KOPT-K1 (cell line): Measurements from ENCODE around the gene GNAO1.

ENCODE experiments used
- H3K27ac ChIP-seq: fragments of 200-600 bp; sonication (generic); 2 replicates; pipeline ENCODE4 v1.5.1; 2016; ENCODE audit warnings: antibody characterized with exemption, mild to moderate bottlenecking, low read depth, low read length; ENCODE audit not compliant: poor library complexity, severe bottlenecking
- H3K36me3 ChIP-seq: fragments of 200-600 bp; sonication (generic); 2 replicates; pipeline ENCODE4 v1.5.1; 2017; ENCODE audit warnings: antibody characterized with exemption, mild to moderate bottlenecking, low read length, moderate library complexity; ENCODE audit not compliant: insufficient read depth
- H3K9me3 ChIP-seq: fragments of 200-600 bp; sonication (generic); 2 replicates; pipeline ENCODE4 v1.5.1; 2017; ENCODE audit warnings: antibody characterized with exemption, low read length, mild to moderate bottlenecking; ENCODE audit not compliant: insufficient read depth, poor library complexity, severe bottlenecking

The GNAO1 gene

GRCh38 chr16:56311208-56312027 lies 120.1 kb downstream of the GNAO1 start:
- Histone ChIP-seq H3K9me3 (no peaks in the 10 kb centered on the region), H3K27ac (no peak overlapping the region), H3K36me3 (no peaks in the 10 kb centered on the region)

DNA sequence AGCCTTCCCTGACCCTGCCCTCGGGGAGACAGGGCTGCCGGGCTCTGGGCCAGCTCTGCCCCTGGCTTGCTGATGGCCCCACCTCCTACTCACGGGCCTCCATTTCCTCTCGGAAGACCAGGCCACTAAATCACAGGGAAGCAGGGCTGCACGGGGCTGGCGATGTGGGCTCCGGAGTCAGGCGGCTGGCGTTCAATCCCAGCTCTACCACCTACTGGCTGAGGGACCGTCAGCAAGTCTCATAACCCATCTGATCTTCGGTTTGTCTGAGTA lies 120.7 kb downstream of the GNAO1 start:
- Histone ChIP-seq H3K27ac (no peak overlapping the region), H3K9me3 (no peaks in the 10 kb centered on the region), H3K36me3 (no peaks in the 10 kb centered on the region)

DNA sequence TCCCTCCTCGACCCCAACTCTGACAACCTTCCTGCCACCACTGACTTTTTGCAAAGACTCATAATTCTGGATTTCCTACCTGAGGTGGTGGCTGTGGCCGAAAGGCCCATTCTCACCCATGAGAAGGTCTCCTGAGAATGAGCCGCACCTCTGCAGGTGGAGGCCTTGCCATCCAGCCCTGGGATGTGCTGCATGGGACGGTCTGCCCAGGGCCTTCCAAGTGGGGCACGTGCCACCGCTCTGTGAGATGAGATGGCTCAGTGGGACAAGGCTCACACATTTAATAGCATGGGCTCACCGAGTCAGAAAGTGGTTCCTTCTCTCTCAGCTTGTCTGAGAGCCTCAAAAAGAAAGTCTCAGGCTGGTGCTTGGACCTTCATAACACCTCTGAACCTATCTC lies 121.3 kb downstream of the GNAO1 start:
- H3K36me3 ChIP-seq, result no peaks in the 10 kb centered on the region
- no peak overlapping the region for H3K27ac ChIP-seq
- no peaks in the 10 kb centered on the region for H3K9me3 ChIP-seq

DNA sequence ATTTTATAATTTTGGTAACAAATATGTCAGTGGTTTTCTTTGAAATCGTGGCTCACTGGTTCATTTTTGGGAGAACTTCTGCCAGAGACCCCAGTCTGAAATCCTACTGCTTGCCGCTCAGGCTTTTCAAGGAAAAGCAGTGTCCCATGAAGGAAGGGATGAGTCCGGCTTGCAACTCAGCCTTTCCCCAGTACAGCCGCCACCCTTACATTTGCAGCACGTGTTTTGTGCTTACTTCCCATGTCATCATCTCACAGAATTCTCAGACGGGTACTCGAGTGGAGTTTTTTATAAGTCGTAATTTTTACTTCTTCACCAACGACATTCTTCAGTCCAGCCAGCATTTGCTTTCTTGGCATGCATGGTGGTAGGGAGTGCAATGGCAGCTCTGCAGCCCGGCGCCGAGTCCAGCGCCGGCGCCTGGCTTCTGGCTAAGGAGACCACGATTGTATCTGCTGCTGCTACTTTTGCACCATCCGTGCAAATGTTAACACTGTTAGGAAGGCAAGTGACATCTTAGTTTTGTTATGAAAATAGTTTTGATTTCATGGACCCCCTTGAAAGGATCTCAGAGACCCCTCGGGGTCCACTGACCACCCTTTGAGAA lies 123.1 kb downstream of the GNAO1 start:
- Histone ChIP-seq H3K36me3 (no peaks in the 10 kb centered on the region), H3K9me3 (no peaks in the 10 kb centered on the region), H3K27ac (no peak overlapping the region)

GRCh38 chr16:56315955-56316354 lies 124.7 kb downstream of the GNAO1 start:
- Histone ChIP-seq H3K27ac (no peak overlapping the region), H3K36me3 (no peaks in the 10 kb centered on the region), H3K9me3 (no peaks in the 10 kb centered on the region)

DNA sequence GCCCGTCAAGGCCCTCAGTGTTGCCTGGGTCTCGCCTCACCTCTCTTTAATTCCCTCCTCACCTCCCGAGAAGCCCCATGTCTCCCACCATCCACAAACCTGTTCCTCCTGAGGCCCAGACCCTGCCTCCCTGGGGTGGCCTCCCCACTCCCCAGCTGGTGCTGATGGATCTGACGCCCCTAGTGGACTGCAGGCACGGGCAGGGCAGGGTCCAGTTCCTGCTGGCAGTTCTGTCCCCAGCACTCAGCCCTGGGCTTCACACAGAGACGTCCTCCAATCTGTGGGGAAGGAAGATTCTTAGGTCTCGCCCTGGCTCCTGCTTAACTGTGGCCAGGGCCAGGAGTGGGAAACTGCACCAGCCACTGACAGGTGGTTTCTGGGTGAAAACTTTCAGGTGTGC lies 125.3 kb downstream of the GNAO1 start:
- Histone ChIP-seq H3K9me3 (no peaks in the 10 kb centered on the region), H3K36me3 (no peaks in the 10 kb centered on the region), H3K27ac (no peak overlapping the region)

DNA sequence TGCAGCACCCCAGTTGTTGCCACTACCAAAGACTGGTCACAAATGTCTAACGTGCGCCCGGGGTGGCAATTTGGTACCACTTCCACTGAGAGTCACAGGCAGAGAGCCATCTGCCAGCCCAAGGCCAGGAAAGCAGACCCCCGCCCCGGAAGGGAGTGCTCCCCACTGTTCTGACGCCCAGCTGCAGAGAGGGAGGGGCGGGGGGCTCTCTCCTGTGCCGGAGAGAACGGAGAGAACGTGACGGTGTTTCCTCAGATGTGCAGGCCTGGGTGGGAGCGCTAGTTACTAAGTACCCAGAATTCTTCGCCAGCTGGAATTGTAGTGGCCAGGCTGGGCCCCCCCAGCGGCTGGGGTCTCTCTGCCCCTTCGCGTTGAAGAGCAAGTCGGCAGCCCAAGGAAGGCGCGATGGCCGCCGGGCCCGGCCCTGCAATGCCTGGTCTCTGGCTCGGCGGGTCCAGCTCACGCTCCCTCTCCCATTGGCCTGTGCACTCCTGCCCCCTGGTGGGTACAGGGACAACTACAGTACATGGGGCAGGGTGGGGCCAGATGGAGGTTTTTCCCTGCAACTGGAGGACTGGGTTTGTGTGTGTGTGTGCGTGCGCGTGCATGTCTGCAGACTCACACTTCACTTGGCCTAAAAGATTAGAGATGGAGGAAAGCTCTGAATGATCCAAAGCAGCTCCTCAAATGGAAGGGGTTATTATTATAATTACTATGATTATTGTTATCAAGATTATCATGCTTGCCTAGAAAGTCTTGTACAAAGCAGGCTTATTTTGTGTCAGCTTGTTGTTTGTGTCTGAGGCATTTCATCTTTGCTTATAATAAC lies 126.9 kb downstream of the GNAO1 start:
- Histone ChIP-seq H3K36me3 (no peaks in the 10 kb centered on the region), H3K9me3 (no peaks in the 10 kb centered on the region), H3K27ac (no peak overlapping the region)

DNA sequence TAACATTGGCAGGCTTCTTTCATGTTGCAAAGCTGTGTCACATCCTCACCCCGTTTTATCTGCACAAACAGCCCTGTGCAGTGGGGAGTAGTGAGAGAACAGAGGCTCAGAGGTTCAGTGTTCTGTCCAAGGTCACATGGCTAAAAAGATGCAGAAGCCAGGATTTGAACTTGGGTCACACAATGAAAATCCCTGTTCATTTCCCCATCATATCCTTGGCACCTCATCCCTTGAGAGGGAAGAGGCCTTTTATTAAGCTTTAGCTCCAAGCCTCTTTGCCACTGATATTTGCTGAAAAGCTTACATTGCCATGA lies 127.5 kb downstream of the GNAO1 start:
- no peak overlapping the region for H3K27ac ChIP-seq

DNA sequence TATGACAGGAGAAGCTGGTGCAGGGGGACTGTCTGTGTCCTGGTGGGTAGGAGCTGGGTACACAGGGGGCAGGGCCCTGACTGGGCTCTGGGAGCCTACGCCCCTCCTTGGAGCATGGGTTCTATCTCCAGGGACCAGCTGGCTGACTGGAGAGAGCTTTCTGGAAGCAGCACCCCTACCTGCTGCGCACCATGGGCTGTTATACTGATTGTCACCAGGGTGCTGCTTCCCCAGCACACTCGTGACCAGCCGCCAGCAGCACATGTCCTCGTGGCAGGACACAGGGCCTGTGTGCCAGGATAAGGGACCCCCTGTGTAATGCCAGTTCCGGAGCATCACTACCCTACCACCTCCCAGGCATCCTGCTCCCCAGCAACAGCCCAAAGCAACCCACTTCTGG lies 128.1 kb downstream of the GNAO1 start:
- Histone ChIP-seq H3K27ac (no peak overlapping the region), H3K9me3 (no peaks in the 10 kb centered on the region), H3K36me3 (no peaks in the 10 kb centered on the region)

More for the DNA sequence above, 127.5 kb downstream of the GNAO1 start:
- Histone ChIP-seq H3K9me3 (no peaks in the 10 kb centered on the region), H3K36me3 (no peaks in the 10 kb centered on the region)

- Histone ChIP-seq H3K9me3 (no peaks in the 10 kb centered on the region), H3K27ac (no peak overlapping the region), H3K36me3 (no peaks in the 10 kb centered on the region)
Observed at GRCh38 chr16:56320056-56320455, 128.8 kb downstream of the GNAO1 start.

DNA sequence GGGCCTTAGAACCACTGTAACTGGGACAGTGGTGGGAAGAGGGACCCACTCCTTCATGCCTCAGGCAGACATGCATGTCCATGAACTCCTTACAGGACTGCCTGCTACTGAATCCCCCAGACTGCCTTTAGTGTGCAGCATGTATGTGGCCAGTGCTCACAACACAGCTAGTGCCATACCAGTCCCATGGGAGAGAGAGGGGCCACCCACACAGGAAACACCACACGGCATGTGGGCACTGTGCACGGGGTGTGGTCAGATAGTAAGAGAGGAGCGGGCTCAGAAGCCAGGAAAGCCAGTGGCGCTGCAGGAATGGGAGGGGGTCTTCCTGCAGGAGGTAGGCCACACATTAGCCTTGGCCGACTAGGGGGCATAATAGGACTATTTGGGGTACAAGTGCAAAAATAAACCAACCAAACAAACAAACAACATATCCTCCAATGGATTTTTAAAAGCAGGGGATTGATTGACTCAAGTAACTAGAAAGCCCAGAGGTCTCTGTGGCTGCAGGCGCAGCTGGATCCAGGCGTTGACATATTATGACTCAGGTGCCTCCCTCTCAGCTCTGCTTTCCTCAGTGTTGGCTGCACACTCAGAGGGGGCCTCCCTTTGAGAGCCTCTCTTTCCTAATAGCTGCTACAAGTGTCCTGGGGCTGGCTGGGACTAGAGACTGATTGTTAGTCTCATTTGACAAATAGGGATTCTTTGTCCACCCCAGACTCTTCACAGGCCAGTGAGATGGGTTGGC lies 129.7 kb downstream of the GNAO1 start:
- Histone ChIP-seq H3K36me3 (no peaks in the 10 kb centered on the region), H3K27ac (no peak overlapping the region), H3K9me3 (no peaks in the 10 kb centered on the region)

GRCh38 chr16:56321571-56321970 lies 130.3 kb downstream of the GNAO1 start:
- no peaks in the 10 kb centered on the region for H3K9me3 ChIP-seq
- no peaks in the 10 kb centered on the region for H3K36me3 ChIP-seq
- H3K27ac ChIP-seq, result no peak overlapping the region

GRCh38 chr16:56324406-56324805 lies 133.1 kb downstream of the GNAO1 start:
- Histone ChIP-seq H3K36me3 (no peaks in the 10 kb centered on the region), H3K27ac (no peak overlapping the region), H3K9me3 (no peaks in the 10 kb centered on the region)

DNA sequence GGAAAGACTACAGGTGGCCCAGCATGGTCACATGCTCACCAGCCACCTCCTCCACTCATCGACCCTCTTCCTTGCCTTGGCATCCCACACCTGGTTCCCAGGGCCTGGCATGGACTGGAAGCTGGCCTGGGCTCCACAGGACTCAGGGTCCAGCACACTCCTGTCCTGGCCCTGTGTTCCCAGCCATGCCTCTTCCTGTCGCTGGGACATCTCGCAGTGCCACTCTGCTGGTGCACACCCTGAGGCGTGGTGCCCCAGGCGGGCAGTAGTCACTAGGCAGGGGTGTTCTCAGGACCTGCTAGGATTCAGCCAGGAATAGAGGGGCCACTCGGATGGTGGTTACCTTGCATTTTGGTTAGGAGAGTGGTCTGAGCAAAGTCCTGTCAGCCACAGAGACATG lies 134.7 kb downstream of the GNAO1 start:
- H3K9me3 ChIP-seq, result no peaks in the 10 kb centered on the region
- H3K27ac ChIP-seq, result no peak overlapping the region
- H3K36me3 ChIP-seq, result no peaks in the 10 kb centered on the region
